HepG2 (cell line): ENCODE results near the gene CALHM5. TPM values are rescaled to one million over a fixed set of nuclear protein-coding genes. Genes with fewer than 3 reads are reported as not detected.

Experiments used
- CEBPB ChIP-seq: IDR thresholded peaks from 2 replicates; pipeline ENCODE4 v1.6.1; 2011; ENCODE audit warnings: low read depth, low read length, improper control_type of control experiment, borderline replicate concordance
- FIP1L1 ChIP-seq: fragments of 200-400 bp; formaldehyde crosslinking; IDR thresholded peaks from 2 replicates; pipeline ENCODE4 v1.6.1; 2018; ENCODE audit warnings: low read depth, mild to moderate bottlenecking, low read length, moderate library complexity, borderline replicate concordance; ENCODE audit not compliant: insufficient read depth
- HDAC6 ChIP-seq: fragments of 200-600 bp; sonication (generic); IDR thresholded peaks from 2 replicates; pipeline ENCODE4 v1.7.0; 2017; ENCODE audit warnings: mild to moderate bottlenecking, antibody characterized with exemption, low read length, low read depth
- HINFP ChIP-seq: sonication (generic); formaldehyde crosslinking; IDR thresholded peaks from 2 replicates; pipeline ENCODE4 v1.4.0; 2020; ENCODE audit warnings: low read depth, mild to moderate bottlenecking, missing genetic modification reagents
- MIXL1 ChIP-seq: IDR thresholded peaks from 2 replicates; pipeline ENCODE4 v1.6.1; 2016
- NFYB ChIP-seq: sonication (generic); formaldehyde crosslinking; IDR thresholded peaks from 2 replicates; pipeline ENCODE4 v1.4.0; 2020; ENCODE audit warnings: missing genetic modification reagents
- POGZ ChIP-seq: sonication (generic); formaldehyde crosslinking; IDR thresholded peaks from 2 replicates; pipeline ENCODE4 v1.4.0; 2020; ENCODE audit warnings: mild to moderate bottlenecking, missing genetic modification reagents
- SMARCE1 ChIP-seq: fragments of 450-650 bp; IDR thresholded peaks from 2 replicates; pipeline ENCODE4 v1.6.1; 2017; ENCODE audit warnings: borderline replicate concordance
- TSC22D2 ChIP-seq: sonication (generic); formaldehyde crosslinking; IDR thresholded peaks from 2 replicates; pipeline ENCODE4 v1.5.1; 2020; ENCODE audit warnings: missing genetic modification reagents, mild to moderate bottlenecking, borderline replicate concordance
- ZFP62 ChIP-seq: sonication (generic); formaldehyde crosslinking; IDR thresholded peaks from 2 replicates; pipeline ENCODE4 v1.4.0; 2020; ENCODE audit warnings: missing genetic modification reagents
- ZNF20 ChIP-seq: sonication (generic); formaldehyde crosslinking; IDR thresholded peaks from 2 replicates; pipeline ENCODE4 v1.4.0; 2020; ENCODE audit warnings: mild to moderate bottlenecking, moderate library complexity, missing genetic modification reagents
- ZNF234 ChIP-seq: sonication (generic); formaldehyde crosslinking; conservative IDR thresholded peaks from 2 replicates; pipeline ENCODE4 v1.5.1; 2020; ENCODE audit warnings: mild to moderate bottlenecking, missing genetic modification reagents
- ZNF274 ChIP-seq: sonication (generic); formaldehyde crosslinking; IDR thresholded peaks from 2 replicates; pipeline ENCODE4 v1.5.1; 2020; ENCODE audit warnings: mild to moderate bottlenecking, missing genetic modification reagents
- ZNF335 ChIP-seq: sonication (generic); formaldehyde crosslinking; IDR thresholded peaks from 2 replicates; pipeline ENCODE4 v1.4.0; 2020; ENCODE audit warnings: missing genetic modification reagents
- ZNF589 ChIP-seq: sonication (generic); formaldehyde crosslinking; conservative IDR thresholded peaks from 2 replicates; pipeline ENCODE4 v1.8.0; 2022; ENCODE audit warnings: mild to moderate bottlenecking, moderate library complexity, missing genetic modification reagents
- ZNF670 ChIP-seq: sonication (generic); formaldehyde crosslinking; IDR thresholded peaks from 2 replicates; pipeline ENCODE4 v1.8.0; 2022; ENCODE audit warnings: mild to moderate bottlenecking, missing genetic modification reagents, borderline replicate concordance
- ZSCAN25 ChIP-seq: sonication (generic); formaldehyde crosslinking; IDR thresholded peaks from 2 replicates; pipeline ENCODE4 v1.8.0; 2022; ENCODE audit warnings: mild to moderate bottlenecking, missing genetic modification reagents
- polyA plus RNA-seq, 8 experiments: library from polyadenylated mRNA; depleted of rRNA in 3 of 8; stranded (reverse) in 7 of 8; unstranded in 1 of 8; fragments of >200 nt; fragmentation: Illumina TruSeq in 4 of 8; extraction: Trizol in 4 of 8; gene quantifications; 2 replicates each; pipeline versions ENCODE4 v1.2.1 to v1.2.3, GENCODE V29; 2011 to 2016; ENCODE audit warnings: low read depth in 4 of 8, missing spikeins in 1 of 8, mixed read lengths in 1 of 8; ENCODE audit not compliant: insufficient read depth in 1 of 8
- total RNA-seq, 5 experiments: library from RNA; depleted of rRNA; stranded (reverse); fragments of >200 nt; fragmentation: Illumina TruSeq; extraction: Trizol; gene quantifications; 2 replicates each; pipeline ENCODE4 v1.2.3, GENCODE V29; 2016; ENCODE audit warnings: low read depth in 1 of 5
- TF ChIP-seq, protein P1 (sequence below): sonication (generic); formaldehyde crosslinking; conservative IDR thresholded peaks from 2 replicates; pipeline ENCODE4 v1.4.0; 2020; ENCODE audit warnings: missing genetic modification reagents
- TF ChIP-seq, protein P2 (sequence below): sonication (generic); formaldehyde crosslinking; IDR thresholded peaks from 2 replicates; pipeline ENCODE4 v1.5.0; 2020; ENCODE audit warnings: mild to moderate bottlenecking, missing genetic modification reagents
- TF ChIP-seq, protein P3 (sequence below): sonication (generic); formaldehyde crosslinking; IDR thresholded peaks from 2 replicates; pipeline ENCODE4 v1.8.0; 2022; ENCODE audit warnings: missing genetic modification reagents, mild to moderate bottlenecking, moderate library complexity, borderline replicate concordance

Gene CALHM5
- total and polyA plus RNA-seq, 2 of the 13 experiments (the other 11 are each of a cell fraction or from before 2014, with no cell fraction given): not detected

- TF ChIP-seq, protein P1, sequence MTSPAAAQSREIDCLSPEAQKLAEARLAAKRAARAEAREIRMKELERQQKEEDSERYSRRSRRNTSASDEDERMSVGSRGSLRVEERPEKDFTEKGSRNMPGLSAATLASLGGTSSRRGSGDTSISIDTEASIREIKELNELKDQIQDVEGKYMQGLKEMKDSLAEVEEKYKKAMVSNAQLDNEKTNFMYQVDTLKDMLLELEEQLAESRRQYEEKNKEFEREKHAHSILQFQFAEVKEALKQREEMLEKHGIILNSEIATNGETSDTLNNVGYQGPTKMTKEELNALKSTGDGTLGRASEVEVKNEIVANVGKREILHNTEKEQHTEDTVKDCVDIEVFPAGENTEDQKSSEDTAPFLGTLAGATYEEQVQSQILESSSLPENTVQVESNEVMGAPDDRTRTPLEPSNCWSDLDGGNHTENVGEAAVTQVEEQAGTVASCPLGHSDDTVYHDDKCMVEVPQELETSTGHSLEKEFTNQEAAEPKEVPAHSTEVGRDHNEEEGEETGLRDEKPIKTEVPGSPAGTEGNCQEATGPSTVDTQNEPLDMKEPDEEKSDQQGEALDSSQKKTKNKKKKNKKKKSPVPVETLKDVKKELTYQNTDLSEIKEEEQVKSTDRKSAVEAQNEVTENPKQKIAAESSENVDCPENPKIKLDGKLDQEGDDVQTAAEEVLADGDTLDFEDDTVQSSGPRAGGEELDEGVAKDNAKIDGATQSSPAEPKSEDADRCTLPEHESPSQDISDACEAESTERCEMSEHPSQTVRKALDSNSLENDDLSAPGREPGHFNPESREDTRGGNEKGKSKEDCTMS (CRISPR knock-in tag): no peak
- TF ChIP-seq ZSCAN25 (peak; percentile 64; the same call in 1 of the 2 replicates), ZNF670 (CRISPR knock-in tag) (0 out of 2 replicates have a peak, but pooled peaks have one; percentile 85), HINFP (peak; percentile 91; the same call in 1 of the 2 replicates), ZNF335 (CRISPR knock-in tag) (peak; percentile 100), MIXL1 (peak; percentile 89), FIP1L1 (peak; percentile 95), ZFP62 (CRISPR knock-in tag) (no peak), ZNF589 (CRISPR knock-in tag) (no peak; the same call in 1 of the 2 replicates), CEBPB (peak; percentile 88), NFYB (CRISPR knock-in tag) (peak; percentile 100), HDAC6 (0 out of 2 replicates have a peak, but pooled peaks have one; percentile 3), TSC22D2 (CRISPR knock-in tag) (peak; percentile 96; the same call in 1 of the 2 replicates), ZNF274 (peak; percentile 97), SMARCE1 (no peak), ZNF20 (CRISPR knock-in tag) (no peak), POGZ (CRISPR knock-in tag) (peak; percentile 99), ZNF234 (CRISPR knock-in tag) (no peak)
- TF ChIP-seq, protein P2, sequence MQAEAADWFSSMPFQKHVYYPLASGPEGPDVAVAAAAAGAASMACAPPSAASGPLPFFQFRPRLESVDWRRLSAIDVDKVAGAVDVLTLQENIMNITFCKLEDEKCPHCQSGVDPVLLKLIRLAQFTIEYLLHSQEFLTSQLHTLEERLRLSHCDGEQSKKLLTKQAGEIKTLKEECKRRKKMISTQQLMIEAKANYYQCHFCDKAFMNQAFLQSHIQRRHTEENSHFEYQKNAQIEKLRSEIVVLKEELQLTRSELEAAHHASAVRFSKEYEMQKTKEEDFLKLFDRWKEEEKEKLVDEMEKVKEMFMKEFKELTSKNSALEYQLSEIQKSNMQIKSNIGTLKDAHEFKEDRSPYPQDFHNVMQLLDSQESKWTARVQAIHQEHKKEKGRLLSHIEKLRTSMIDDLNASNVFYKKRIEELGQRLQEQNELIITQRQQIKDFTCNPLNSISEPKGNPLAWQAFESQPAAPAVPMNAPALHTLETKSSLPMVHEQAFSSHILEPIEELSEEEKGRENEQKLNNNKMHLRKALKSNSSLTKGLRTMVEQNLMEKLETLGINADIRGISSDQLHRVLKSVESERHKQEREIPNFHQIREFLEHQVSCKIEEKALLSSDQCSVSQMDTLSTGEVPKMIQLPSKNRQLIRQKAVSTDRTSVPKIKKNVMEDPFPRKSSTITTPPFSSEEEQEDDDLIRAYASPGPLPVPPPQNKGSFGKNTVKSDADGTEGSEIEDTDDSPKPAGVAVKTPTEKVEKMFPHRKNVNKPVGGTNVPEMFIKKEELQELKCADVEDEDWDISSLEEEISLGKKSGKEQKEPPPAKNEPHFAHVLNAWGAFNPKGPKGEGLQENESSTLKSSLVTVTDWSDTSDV: peak; percentile 80; the same call in 1 of the 2 replicates
- TF ChIP-seq, protein P3, sequence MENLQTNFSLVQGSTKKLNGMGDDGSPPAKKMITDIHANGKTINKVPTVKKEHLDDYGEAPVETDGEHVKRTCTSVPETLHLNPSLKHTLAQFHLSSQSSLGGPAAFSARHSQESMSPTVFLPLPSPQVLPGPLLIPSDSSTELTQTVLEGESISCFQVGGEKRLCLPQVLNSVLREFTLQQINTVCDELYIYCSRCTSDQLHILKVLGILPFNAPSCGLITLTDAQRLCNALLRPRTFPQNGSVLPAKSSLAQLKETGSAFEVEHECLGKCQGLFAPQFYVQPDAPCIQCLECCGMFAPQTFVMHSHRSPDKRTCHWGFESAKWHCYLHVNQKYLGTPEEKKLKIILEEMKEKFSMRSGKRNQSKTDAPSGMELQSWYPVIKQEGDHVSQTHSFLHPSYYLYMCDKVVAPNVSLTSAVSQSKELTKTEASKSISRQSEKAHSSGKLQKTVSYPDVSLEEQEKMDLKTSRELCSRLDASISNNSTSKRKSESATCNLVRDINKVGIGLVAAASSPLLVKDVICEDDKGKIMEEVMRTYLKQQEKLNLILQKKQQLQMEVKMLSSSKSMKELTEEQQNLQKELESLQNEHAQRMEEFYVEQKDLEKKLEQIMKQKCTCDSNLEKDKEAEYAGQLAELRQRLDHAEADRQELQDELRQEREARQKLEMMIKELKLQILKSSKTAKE (CRISPR knock-in tag): peak; percentile 83
These were observed 59.6 kb downstream of the CALHM5 start, which contains the start of gene RWDD1 (continued) for GRCh38 chr6:116570856-116571682.
